Mesenchymal stem cell (in vitro differentiated cells and primary cell): Measurements from ENCODE around the gene P3H4.

Source experiments
- DNase-seq: peaks from one replicate; pipeline ENCODE4 v3.0.0-alpha.2; 2013
- H2AFZ ChIP-seq: one replicate; pipeline ENCODE4 v1.6.1; 2013; ENCODE audit warnings: low read depth, mild to moderate bottlenecking, control low read depth, inconsistent platforms, low read length, moderate library complexity
- H2AK5ac ChIP-seq: 2 replicates; pipeline ENCODE4 v1.6.1; 2013; ENCODE audit warnings: low read length, moderate library complexity, mild to moderate bottlenecking, inconsistent platforms; ENCODE audit not compliant: severe bottlenecking
- H2BK120ac ChIP-seq: one replicate; pipeline ENCODE4 v1.6.1; 2013; ENCODE audit warnings: low read depth, mild to moderate bottlenecking, inconsistent platforms, low read length, moderate library complexity
- H2BK12ac ChIP-seq, 2 experiments: one replicate each; pipeline ENCODE4 v1.6.1; 2013; ENCODE audit warnings: inconsistent platforms in 2 of 2, low read length in 2 of 2, mild to moderate bottlenecking in 2 of 2, moderate library complexity in 2 of 2, control low read depth in 1 of 2
- H2BK15ac ChIP-seq: one replicate; pipeline ENCODE4 v1.6.1; 2013; ENCODE audit warnings: mild to moderate bottlenecking, low read depth, inconsistent platforms; ENCODE audit not compliant: poor library complexity, severe bottlenecking
- H2BK5ac ChIP-seq: 2 replicates; pipeline ENCODE4 v1.6.1; 2013; ENCODE audit warnings: low read depth, mild to moderate bottlenecking, low read length, control low read depth, inconsistent platforms; ENCODE audit not compliant: poor library complexity, severe bottlenecking
- H3K14ac ChIP-seq, 2 experiments: one replicate each; pipeline ENCODE4 v1.6.1; 2013; ENCODE audit warnings: inconsistent platforms in 2 of 2, low read length in 2 of 2, control low read depth in 1 of 2, mild to moderate bottlenecking in 1 of 2, moderate library complexity in 1 of 2
- H3K18ac ChIP-seq, 2 experiments: one replicate each; pipeline ENCODE4 v1.6.1; 2013; ENCODE audit warnings: inconsistent platforms in 2 of 2, low read length in 2 of 2, control low read depth in 1 of 2, low read depth in 1 of 2, mild to moderate bottlenecking in 1 of 2
- H3K23ac ChIP-seq, 2 experiments: one replicate each; pipeline ENCODE4 v1.6.1; 2013; ENCODE audit warnings: inconsistent platforms in 2 of 2, low read length in 2 of 2, mild to moderate bottlenecking in 2 of 2, moderate library complexity in 2 of 2, control low read depth in 1 of 2
- H3K27ac ChIP-seq: 2 replicates; pipeline ENCODE4 v1.5.1; 2013; ENCODE audit warnings: mild to moderate bottlenecking, moderate library complexity, low read length, control low read depth, inconsistent platforms; ENCODE audit not compliant: poor library complexity, severe bottlenecking
- H3K27me3 ChIP-seq, 2 experiments: 2 replicates each; pipeline versions ENCODE4 v1.6.1 to v1.7.0; 2013; ENCODE audit warnings: low read length in 2 of 2, mild to moderate bottlenecking in 2 of 2, moderate library complexity in 2 of 2, control low read depth in 1 of 2, inconsistent platforms in 1 of 2; ENCODE audit not compliant: control insufficient read depth in 1 of 2, insufficient read depth in 1 of 2
- H3K36me3 ChIP-seq, 2 experiments: 2 replicates each; pipeline versions ENCODE4 v1.6.1 to v1.7.0; 2013; ENCODE audit warnings: low read length in 2 of 2, control low read depth in 1 of 2, inconsistent platforms in 1 of 2, low read depth in 1 of 2, mild to moderate bottlenecking in 1 of 2; ENCODE audit not compliant: insufficient read depth in 2 of 2, control insufficient read depth in 1 of 2
- H3K4ac ChIP-seq, 2 experiments: one replicate each; pipeline ENCODE4 v1.6.1; 2013; ENCODE audit warnings: inconsistent platforms in 2 of 2, low read length in 2 of 2, mild to moderate bottlenecking in 2 of 2, moderate library complexity in 2 of 2, control low read depth in 1 of 2, low read depth in 1 of 2
- H3K4me1 ChIP-seq: 2 replicates; pipeline ENCODE4 v1.6.1; 2013; ENCODE audit warnings: low read depth, low read length, control low read depth; ENCODE audit not compliant: control insufficient read depth, insufficient read depth
- H3K4me2 ChIP-seq: 2 replicates; pipeline ENCODE4 v1.6.1; 2013; ENCODE audit warnings: low read length, mild to moderate bottlenecking, inconsistent platforms; ENCODE audit not compliant: poor library complexity, severe bottlenecking
- H3K4me3 ChIP-seq, 2 experiments: 2 replicates each; pipeline versions ENCODE4 v1.5.1 to v1.7.0; 2013; ENCODE audit warnings: low read length in 2 of 2, mild to moderate bottlenecking in 2 of 2, control low read depth in 1 of 2, low read depth in 1 of 2; ENCODE audit not compliant: insufficient read depth in 1 of 2
- H3K79me1 ChIP-seq: replicated peaks from 2 replicates; pipeline ENCODE4 v1.6.1; 2013; ENCODE audit warnings: mild to moderate bottlenecking, control low read depth, low read length, inconsistent platforms; ENCODE audit not compliant: poor library complexity, severe bottlenecking
- H3K9ac ChIP-seq: 2 replicates; pipeline ENCODE4 v1.7.0; 2013; ENCODE audit warnings: mild to moderate bottlenecking, low read length, moderate library complexity
- H3K9me3 ChIP-seq: 2 replicates; pipeline ENCODE4 v1.7.0; 2013; ENCODE audit warnings: mild to moderate bottlenecking, low read length; ENCODE audit not compliant: control insufficient read depth
- H4K8ac ChIP-seq: one replicate; pipeline ENCODE4 v1.6.1; 2013; ENCODE audit warnings: inconsistent platforms, mild to moderate bottlenecking, low read length, moderate library complexity
- H4K91ac ChIP-seq: one replicate; pipeline ENCODE4 v1.6.1; 2013; ENCODE audit warnings: mild to moderate bottlenecking, low read length, inconsistent platforms
- WGBS: methylation state at CpG from one replicate; pipeline ENCODE4 v1.1.7; 2013; ENCODE audit warnings: mixed read lengths; 5-methylcytosine and 5-hydroxymethylcytosine counted together

Gene P3H4

GRCh38 chr17:41781404-41782110, 30.2 kb downstream of the P3H4 start:
- no peak overlapping the region for H3K4me3 ChIP-seq
- H2AFZ ChIP-seq = no peak overlapping the region
- H3K9me3 ChIP-seq = no peaks in the 10 kb centered on the region
- H3K79me1 ChIP-seq = no peaks in the 10 kb centered on the region
- no peak overlapping the region for H3K14ac ChIP-seq
- peak overlapping the region; percentile 17 for H2AK5ac ChIP-seq
- H3K18ac ChIP-seq = peak overlapping the region in 1 of 2 experiments; percentile 37
- 76% methylated on average over 13 of the region's 13 CpGs for WGBS
- H3K4ac ChIP-seq = peak overlapping the region in 1 of 2 experiments; percentile 17
- H3K9ac ChIP-seq = no peak overlapping the region
- peaks cover 0 to 20% of the 10 kb centered on the region in 2 experiments for H3K27me3 ChIP-seq
- H3K36me3 ChIP-seq = peaks cover 0 to 33% of the 10 kb centered on the region in 2 experiments
- H2BK5ac ChIP-seq = no peak overlapping the region
- peaks cover 48% of the 10 kb centered on the region for H3K4me1 ChIP-seq
- peak overlapping the region; percentile 9 for H2BK120ac ChIP-seq
- H4K8ac ChIP-seq = no peak overlapping the region
- H3K23ac ChIP-seq = no peak overlapping the region
- H4K91ac ChIP-seq = peak overlapping the region; percentile 25
- H3K4me2 ChIP-seq = no peak overlapping the region
- H3K27ac ChIP-seq = peak overlapping the region; percentile 47
- peak; percentile 66 for DNase-seq
- peak overlapping the region in 1 of 2 experiments; percentile 49 for H2BK12ac ChIP-seq
- no peak overlapping the region for H2BK15ac ChIP-seq

- Histone ChIP-seq H2AK5ac (peak overlapping the region; percentile 98), H3K18ac (peak overlapping the region in 1 of 2 experiments; percentile 7), H2BK15ac (no peak overlapping the region), H2AFZ (no peak overlapping the region), H4K91ac (peak overlapping the region; percentile 18), H3K27me3 (peaks cover 0 to 7% of the 10 kb centered on the region in 2 experiments), H3K9me3 (no peaks in the 10 kb centered on the region), H3K4me1 (peaks cover 62% of the 10 kb centered on the region), H3K4ac (no peak overlapping the region), H4K8ac (no peak overlapping the region), H3K9ac (no peak overlapping the region), H2BK120ac (no peak overlapping the region), H3K27ac (peak overlapping the region; percentile 53), H3K23ac (no peak overlapping the region), H2BK12ac (no peak overlapping the region), H2BK5ac (no peak overlapping the region), H3K79me1 (peaks cover 2% of the 10 kb centered on the region), H3K4me2 (no peak overlapping the region), H3K14ac (no peak overlapping the region), H3K36me3 (peaks cover 0 to 49% of the 10 kb centered on the region in 2 experiments), H3K4me3 (no peak overlapping the region)
- 100% methylated on average over 1 of the region's 1 CpG for WGBS
- DNase-seq = no peak
These were observed 31.8 kb downstream of the P3H4 start for GRCh38 chr17:41779954-41780353.

GRCh38 chr17:41777574-41778188, 34.1 kb downstream of the P3H4 start:
- peak overlapping the region; percentile 95 for H3K27ac ChIP-seq
- peak overlapping the region; percentile 94 for H2BK5ac ChIP-seq
- H2AFZ ChIP-seq = no peak overlapping the region
- peak overlapping the region; percentile 0 for H4K8ac ChIP-seq
- DNase-seq = peak; percentile 92
- H4K91ac ChIP-seq = peak overlapping the region; percentile 2
- no peak overlapping the region for H3K4me3 ChIP-seq
- H3K23ac ChIP-seq = no peak overlapping the region
- peaks cover 0 to 57% of the 10 kb centered on the region in 2 experiments for H3K36me3 ChIP-seq
- no peak overlapping the region for H3K14ac ChIP-seq
- peaks cover 71% of the 10 kb centered on the region for H3K4me1 ChIP-seq
- no peaks in the 10 kb centered on the region for H3K9me3 ChIP-seq
- H2BK12ac ChIP-seq = peak overlapping the region in 1 of 2 experiments; percentile 89
- H3K9ac ChIP-seq = peak overlapping the region; percentile 68
- WGBS = 34% methylated on average over 11 of the region's 12 CpGs
- peaks cover 2% of the 10 kb centered on the region for H3K79me1 ChIP-seq
- H2BK120ac ChIP-seq = peak overlapping the region; percentile 64
- peak overlapping the region; percentile 97 for H2AK5ac ChIP-seq
- H2BK15ac ChIP-seq = peak overlapping the region; percentile 76
- peak overlapping the region in 1 of 2 experiments; percentile 94 for H3K18ac ChIP-seq
- H3K27me3 ChIP-seq = peaks cover 0 to 7% of the 10 kb centered on the region in 2 experiments
- H3K4ac ChIP-seq = peak overlapping the region in 1 of 2 experiments; percentile 98
- H3K4me2 ChIP-seq = peak overlapping the region; percentile 66

GRCh38 chr17:41777157-41777573, 34.6 kb downstream of the P3H4 start:
- H2BK15ac ChIP-seq = no peak overlapping the region
- H3K4me3 ChIP-seq = no peak overlapping the region
- peak overlapping the region; percentile 68 for H3K9ac ChIP-seq
- no peak overlapping the region for H3K23ac ChIP-seq
- peak overlapping the region; percentile 0 for H4K8ac ChIP-seq
- H3K27me3 ChIP-seq = peaks cover 0 to 9% of the 10 kb centered on the region in 2 experiments
- H2BK12ac ChIP-seq = peak overlapping the region; percentile 82 to 91
- peak overlapping the region; percentile 65 to 80 for H3K4ac ChIP-seq
- H3K4me1 ChIP-seq = peaks cover 71% of the 10 kb centered on the region
- peak overlapping the region; percentile 78 for H2BK120ac ChIP-seq
- peak overlapping the region; percentile 2 for H4K91ac ChIP-seq
- H2AK5ac ChIP-seq = peak overlapping the region; percentile 71
- H2BK5ac ChIP-seq = peak overlapping the region; percentile 94
- no peaks in the 10 kb centered on the region for H3K9me3 ChIP-seq
- WGBS = 60% methylated on average over 4 of the region's 4 CpGs
- H3K14ac ChIP-seq = peak overlapping the region in 1 of 2 experiments; percentile 37
- no peak for DNase-seq
- H3K27ac ChIP-seq = peak overlapping the region; percentile 95
- peaks cover 2% of the 10 kb centered on the region for H3K79me1 ChIP-seq
- H3K36me3 ChIP-seq = peaks cover 0 to 57% of the 10 kb centered on the region in 2 experiments
- peak overlapping the region; percentile 13 for H3K4me2 ChIP-seq
- H2AFZ ChIP-seq = no peak overlapping the region
- peak overlapping the region; percentile 74 to 86 for H3K18ac ChIP-seq
